HEK293T (cell line): ENCODE results near the gene C20orf141.

Source experiments
- CTCF ChIA-PET: fragments of 350-600 bp; formaldehyde crosslinking; extraction: SDS; loops from one replicate; lab custom pipeline; 2021; ENCODE audit warnings: antibody characterized with exemption, inconsistent platforms; lab: Yijun Ruan, JAX
- POLR2A ChIA-PET: fragments of 350-600 bp; formaldehyde crosslinking; extraction: SDS; loops from one replicate; lab custom pipeline; 2020; ENCODE audit warnings: antibody characterized with exemption, inconsistent platforms; lab: Yijun Ruan, JAX
- DNase-seq: peaks from one replicate; pipeline ENCODE4 v3.0.0; 2012; ENCODE audit warnings: mixed read lengths; ENCODE audit errors: extremely low spot score
- ELF4 ChIP-seq: fragments of 450-650 bp; IDR thresholded peaks from 2 replicates; pipeline ENCODE4 v1.6.1; 2017; ENCODE audit warnings: antibody characterized with exemption
- FOXA1 ChIP-seq: fragments of 450-650 bp; IDR thresholded peaks from 2 replicates; pipeline ENCODE4 v1.6.1; 2016; ENCODE audit warnings: mild to moderate bottlenecking
- L3MBTL2 ChIP-seq: fragments of 450-650 bp; conservative IDR thresholded peaks from 2 replicates; pipeline ENCODE4 v1.6.1; 2016; ENCODE audit warnings: mild to moderate bottlenecking

The C20orf141 gene

GRCh38 chr20:2865101-2865500 is 50.3 kb downstream of the C20orf141 start:
- DNase-seq = no peak
- CTCF ChIA-PET = interaction anchor here (0.8 to 1.8 kb wide), 3 partner anchors 9 to 136 kb away, joined by 3 to 6 read pairs (median 3); no protein-coding TSS in a partner anchor
- no peak for TF ChIP-seq L3MBTL2
- TF ChIP-seq ELF4 = no peak
- TF ChIP-seq FOXA1 = no peak
- POLR2A ChIA-PET = no interaction called here
